Spleen (tissue), 11 donors: Measurements from ENCODE around the gene OR14K1. TPM values are rescaled to one million over a fixed set of nuclear protein-coding genes. Genes with fewer than 3 reads are reported as not detected.

Experiments
- DNase-seq: peaks from one replicate; pipeline ENCODE4 v3.0.0-alpha.2; 2020
- H3K27ac ChIP-seq, 8 donors: fragments of 200-600 bp; sonication (generic) in 7 of 8; 1 replicate in 4 of 8; 2 replicates in 4 of 8; pipeline versions ENCODE4 v1.5.0 to v1.8.0; 2016 to 2021; ENCODE audit warnings: inconsistent platforms in 4 of 8, mild to moderate bottlenecking in 4 of 8, moderate library complexity in 1 of 8
- H3K27me3 ChIP-seq, 7 donors: fragments of 200-600 bp; sonication (generic) in 6 of 7; replicated peaks in 1 of 7; 1 replicate in 4 of 7; 2 replicates in 3 of 7; pipeline versions ENCODE4 v1.5.0 to v1.8.0; 2016 to 2021; ENCODE audit warnings: inconsistent platforms in 3 of 7, mild to moderate bottlenecking in 1 of 7
- H3K36me3 ChIP-seq, 6 donors: fragments of 200-600 bp; sonication (generic) in 5 of 6; 1 replicate in 4 of 6; 2 replicates in 2 of 6; pipeline versions ENCODE4 v1.5.0 to v1.8.0; 2016 to 2021; ENCODE audit warnings: inconsistent platforms in 2 of 6
- H3K4me1 ChIP-seq, 6 donors: fragments of 200-600 bp; sonication (generic) in 5 of 6; 1 replicate in 3 of 6; 2 replicates in 3 of 6; pipeline versions ENCODE4 v1.5.0 to v1.8.0; 2016 to 2021; ENCODE audit warnings: inconsistent platforms in 3 of 6
- H3K4me3 ChIP-seq, 8 donors: fragments of 200-600 bp; sonication (generic) in 7 of 8; 1 replicate in 4 of 8; 2 replicates in 4 of 8; pipeline versions ENCODE4 v1.5.0 to v1.8.0; 2016 to 2021; ENCODE audit warnings: inconsistent platforms in 4 of 8, mild to moderate bottlenecking in 4 of 8, moderate library complexity in 2 of 8
- H3K9me3 ChIP-seq, 8 donors: fragments of 200-600 bp; sonication (generic) in 7 of 8; 1 replicate in 4 of 8; 2 replicates in 4 of 8; pipeline versions ENCODE4 v1.5.0 to v1.8.0; 2016 to 2021; ENCODE audit warnings: inconsistent platforms in 4 of 8
- POLR2A ChIP-seq, 3 donors: fragments of 450-650 bp; IDR thresholded peaks; one replicate each; pipeline ENCODE4 v1.5.1; 2017; ENCODE audit warnings: antibody characterized with exemption in 3 of 3, mild to moderate bottlenecking in 1 of 3
- POLR2AphosphoS5 ChIP-seq, 3 donors: sonication (generic); formaldehyde crosslinking; IDR thresholded peaks; one replicate each; pipeline ENCODE4 v1.5.1; 2017; ENCODE audit warnings: antibody characterized with exemption in 3 of 3
- intact Hi-C: fragments of 100-400 bp; cut with DNase I; formaldehyde crosslinking; loops from one replicate; pipeline ENCODE4 v1.15.0; 2023; ENCODE audit warnings: low total_unique reads
- polyA plus RNA-seq, 3 donors: library from polyadenylated mRNA; stranded (reverse); fragments of 200-250 nt; gene quantifications; one replicate each; pipeline ENCODE4 v1.2.1, GENCODE V29; 2013
- total RNA-seq, 7 donors: library from RNA; depleted of rRNA in 3 of 7; stranded (reverse); fragments of >200 nt in 3 of 7; fragmentation: NEBNext Ultra II Directional in 4 of 7; extraction: Animal tissue kit (Norgen Biotek cat#: 25700) in 4 of 7; gene quantifications; one replicate each; pipeline versions ENCODE4 v1.1.0 to v1.2.1, GENCODE V29; 2016 to 2021
- TF ChIP-seq, protein P1 (sequence below), 11 experiments: fragments of 200-600 bp in 7 of 11; fragments of 450-650 bp in 4 of 11; sonication (generic) in 4 of 11; IDR thresholded peaks in 8 of 11; conservative IDR thresholded peaks in 3 of 11; 1 replicate in 7 of 11; 2 replicates in 4 of 11; pipeline versions ENCODE4 v1.4.0 to v1.8.0; 2016 to 2021; ENCODE audit warnings: antibody characterized with exemption in 11 of 11, inconsistent platforms in 4 of 11, mild to moderate bottlenecking in 1 of 11
- donor health status: healthy with polysubstance abuse.
- donor health status: DM: no; HTN: no; CAD: no; lungs with moderate emphysema.
- donor health status: DM: no; HTN: no; CAD: no.
- donor health status: Bipolar disorder and iron deficiency.
- donor health status: healthy.
- donor health status: DM: no; HTN: no; CAD: no.
- donor health status: DM: yes; HTN: yes; CAD: no.

OR14K1 gene
- total and polyA plus RNA-seq, 10 donors = 0.38 to 0.73 TPM; not detected in 8

DNA sequence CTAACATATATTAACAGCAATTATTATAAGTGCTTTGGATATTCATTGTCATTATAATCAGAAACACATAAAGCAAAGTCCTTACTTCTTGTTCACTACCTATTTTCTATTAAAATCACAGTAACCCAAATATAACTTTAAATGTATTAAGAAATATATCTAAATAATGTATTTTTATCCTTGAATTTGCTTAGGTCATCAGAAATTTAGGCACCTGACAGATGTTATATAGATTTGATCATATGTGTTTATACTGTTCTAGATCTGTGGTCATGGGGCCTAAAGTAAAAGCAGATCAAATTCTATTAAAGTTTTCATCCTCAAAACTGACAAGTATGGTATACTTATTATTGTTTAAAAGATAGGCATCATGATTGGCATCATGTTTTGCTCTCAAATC is 31.2 kb downstream of the OR14K1 start:
- H3K27me3 ChIP-seq = no peaks in the 10 kb centered on the region
- intact Hi-C loops = no loop called here
- H3K36me3 ChIP-seq = no peaks in the 10 kb centered on the region
- peaks cover 0 to 4% (median 0%) of the 10 kb centered on the region in 8 donors for H3K9me3 ChIP-seq
- no peak overlapping the region for H3K27ac ChIP-seq
- TF ChIP-seq POLR2A (IDR thresholded peaks at IDR 0.05) = no peak
- TF ChIP-seq, protein P1, sequence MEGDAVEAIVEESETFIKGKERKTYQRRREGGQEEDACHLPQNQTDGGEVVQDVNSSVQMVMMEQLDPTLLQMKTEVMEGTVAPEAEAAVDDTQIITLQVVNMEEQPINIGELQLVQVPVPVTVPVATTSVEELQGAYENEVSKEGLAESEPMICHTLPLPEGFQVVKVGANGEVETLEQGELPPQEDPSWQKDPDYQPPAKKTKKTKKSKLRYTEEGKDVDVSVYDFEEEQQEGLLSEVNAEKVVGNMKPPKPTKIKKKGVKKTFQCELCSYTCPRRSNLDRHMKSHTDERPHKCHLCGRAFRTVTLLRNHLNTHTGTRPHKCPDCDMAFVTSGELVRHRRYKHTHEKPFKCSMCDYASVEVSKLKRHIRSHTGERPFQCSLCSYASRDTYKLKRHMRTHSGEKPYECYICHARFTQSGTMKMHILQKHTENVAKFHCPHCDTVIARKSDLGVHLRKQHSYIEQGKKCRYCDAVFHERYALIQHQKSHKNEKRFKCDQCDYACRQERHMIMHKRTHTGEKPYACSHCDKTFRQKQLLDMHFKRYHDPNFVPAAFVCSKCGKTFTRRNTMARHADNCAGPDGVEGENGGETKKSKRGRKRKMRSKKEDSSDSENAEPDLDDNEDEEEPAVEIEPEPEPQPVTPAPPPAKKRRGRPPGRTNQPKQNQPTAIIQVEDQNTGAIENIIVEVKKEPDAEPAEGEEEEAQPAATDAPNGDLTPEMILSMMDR (IDR thresholded peaks at IDR 0.05 in 8 of 11, conservative IDR thresholded peaks at IDR 0.05 in 3 of 11) = no peak
- TF ChIP-seq POLR2AphosphoS5 (IDR thresholded peaks at IDR 0.05) = no peak
- H3K4me3 ChIP-seq = no peak overlapping the region
- no peak for DNase-seq
- H3K4me1 ChIP-seq = no peaks in the 10 kb centered on the region

Other genes with a start within 250 kb of the OR14K1 start
- gene OR2C3, start 202.2 kb upstream of the OR14K1 start, total RNA-seq = under 1 TPM in 3 of 7 donors, not detected in 4; 0.06 to 0.26 (median 0.12) TPM
- gene OR2C3, start 202.2 kb upstream of the OR14K1 start, polyA plus RNA-seq = under 1 TPM in 2 of 3 donors, not detected in 1; under 0.01 to 0.03 TPM
- under 1 TPM in 6 of 7 donors, not detected in 1; 0.09 to 0.74 (median 0.53) TPM for gene GCSAML, start 189.5 kb upstream of the OR14K1 start, total RNA-seq
- under 1 TPM in 2 of 3 donors, not detected in 1; 0.03 to 0.05 TPM for gene GCSAML, start 189.5 kb upstream of the OR14K1 start, polyA plus RNA-seq
- gene OR2G2, start 150.3 kb upstream of the OR14K1 start, total RNA-seq = not detected
- not detected for gene OR2G2, start 150.3 kb upstream of the OR14K1 start, polyA plus RNA-seq
- not detected for gene OR2G3, start 133.0 kb upstream of the OR14K1 start, total RNA-seq
- not detected for gene OR2G3, start 133.0 kb upstream of the OR14K1 start, polyA plus RNA-seq
- not detected for gene OR13G1, start 58.9 kb upstream of the OR14K1 start, total RNA-seq
- not detected for gene OR13G1, start 58.9 kb upstream of the OR14K1 start, polyA plus RNA-seq
- not detected for gene OR6F1, start 22.0 kb upstream of the OR14K1 start, total RNA-seq
- not detected for gene OR6F1, start 22.0 kb upstream of the OR14K1 start, polyA plus RNA-seq
- not detected for gene OR14A2, start 9.5 kb downstream of the OR14K1 start, total RNA-seq
- gene OR14A2, start 9.5 kb downstream of the OR14K1 start, polyA plus RNA-seq = not detected
- gene OR1C1, start 21.9 kb downstream of the OR14K1 start, total RNA-seq = not detected
- not detected for gene OR1C1, start 21.9 kb downstream of the OR14K1 start, polyA plus RNA-seq
- not detected for gene OR14A16, start 85.5 kb downstream of the OR14K1 start, total RNA-seq
- gene OR14A16, start 85.5 kb downstream of the OR14K1 start, polyA plus RNA-seq = not detected
- not detected for gene OR11L1, start 103.3 kb downstream of the OR14K1 start, total RNA-seq
- not detected for gene OR11L1, start 103.3 kb downstream of the OR14K1 start, polyA plus RNA-seq
- 10 to 100 TPM in 4 of 7 donors, 1 to 10 TPM in 3; 2.8 to 68.8 (median 11.3) TPM for gene TRIM58, start 118.6 kb downstream of the OR14K1 start, total RNA-seq
- 1 to 10 TPM in 1 of 3 donors, under 1 TPM in 2; 0.17 to 2.1 (median 0.21) TPM for gene TRIM58, start 118.6 kb downstream of the OR14K1 start, polyA plus RNA-seq
- 10 to 100 TPM in 1 of 7 donors, 1 to 10 TPM in 5, not detected in 1; 1.1 to 11.2 (median 4.7) TPM for gene OR2W3, start 157.0 kb downstream of the OR14K1 start, total RNA-seq
- under 1 TPM in 2 of 3 donors, not detected in 1; 0.29 to 0.35 TPM for gene OR2W3, start 157.0 kb downstream of the OR14K1 start, polyA plus RNA-seq
- not detected for gene OR2T8, start 181.6 kb downstream of the OR14K1 start, total RNA-seq
- under 1 TPM in 1 of 3 donors, not detected in 2; 0.06 TPM for gene OR2T8, start 181.6 kb downstream of the OR14K1 start, polyA plus RNA-seq
- 1 to 10 TPM in 3 of 7 donors, under 1 TPM in 3, not detected in 1; 0.52 to 2.1 (median 1.2) TPM for gene OR2AJ1, start 186.3 kb downstream of the OR14K1 start, total RNA-seq
- gene OR2AJ1, start 186.3 kb downstream of the OR14K1 start, polyA plus RNA-seq = under 1 TPM in 1 of 3 donors, not detected in 2; 0.03 TPM
- 1 to 10 TPM in 5 of 7 donors, under 1 TPM in 2; 0.65 to 3.8 (median 1.8) TPM for gene OR2L8, start 210.2 kb downstream of the OR14K1 start, total RNA-seq
- gene OR2L8, start 210.2 kb downstream of the OR14K1 start, polyA plus RNA-seq = not detected
- 1 to 10 TPM in 4 of 7 donors, under 1 TPM in 3; 0.49 to 3.1 (median 1.5) TPM for gene OR2AK2, start 226.6 kb downstream of the OR14K1 start, total RNA-seq
- not detected for gene OR2AK2, start 226.6 kb downstream of the OR14K1 start, polyA plus RNA-seq